T-helper 2 cell treated with Interferon-gamma antibody and Interleukin-4, amounts not matched to agents 100 ng/mL and 5 ng/mL, for 36 hours (primary cell): ENCODE data around the gene NOLC1. TPM values are rescaled to one million over a fixed set of nuclear protein-coding genes. Genes with fewer than 3 reads are reported as not detected.

Source experiments
- intact Hi-C: fragments of 100-400 bp; cut with micrococcal nuclease; formaldehyde crosslinking; loops from one replicate; pipeline ENCODE4 v1.15.1; 2023
- total RNA-seq: library from RNA; stranded (reverse); gene quantifications from 2 replicates; pipeline ENCODE4 v1.2.3, GENCODE V29; 2022

Gene NOLC1
- total RNA-seq, 1 donor from 2014 or later: 117 TPM

- intact Hi-C loops: no loop called here
Measured at GRCh38 chr10:102195296-102195870, 43.2 kb downstream of the NOLC1 start.

GRCh38 chr10:102196893-102197292 lies 44.7 kb downstream of the NOLC1 start:
- intact Hi-C loops: no loop called here

- intact Hi-C loops: no loop called here
Measured at GRCh38 chr10:102198027-102198426, 45.8 kb downstream of the NOLC1 start.

GRCh38 chr10:102200751-102201640 lies 48.8 kb downstream of the NOLC1 start:
- intact Hi-C loops: no loop called here

DNA sequence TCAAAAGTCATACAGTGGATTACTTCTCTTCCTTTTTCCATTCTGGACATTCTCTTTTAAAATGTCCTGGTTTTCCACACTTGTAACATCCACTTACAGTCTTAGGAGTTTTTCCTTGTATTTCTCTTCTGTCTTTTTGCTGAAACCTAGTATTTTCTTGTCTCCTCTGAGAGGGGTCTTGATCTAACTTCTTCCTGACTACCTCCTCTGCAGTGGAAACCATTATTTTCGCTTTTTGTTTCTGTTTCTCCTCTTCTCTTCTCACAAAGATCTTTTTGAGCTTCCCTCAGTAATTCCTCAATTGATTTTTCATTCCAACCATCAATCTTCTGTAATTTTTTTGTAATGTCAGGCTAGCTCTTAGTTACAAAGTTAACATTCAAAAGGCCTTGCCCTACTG lies 50.2 kb downstream of the NOLC1 start:
- intact Hi-C loops: no loop called here

DNA sequence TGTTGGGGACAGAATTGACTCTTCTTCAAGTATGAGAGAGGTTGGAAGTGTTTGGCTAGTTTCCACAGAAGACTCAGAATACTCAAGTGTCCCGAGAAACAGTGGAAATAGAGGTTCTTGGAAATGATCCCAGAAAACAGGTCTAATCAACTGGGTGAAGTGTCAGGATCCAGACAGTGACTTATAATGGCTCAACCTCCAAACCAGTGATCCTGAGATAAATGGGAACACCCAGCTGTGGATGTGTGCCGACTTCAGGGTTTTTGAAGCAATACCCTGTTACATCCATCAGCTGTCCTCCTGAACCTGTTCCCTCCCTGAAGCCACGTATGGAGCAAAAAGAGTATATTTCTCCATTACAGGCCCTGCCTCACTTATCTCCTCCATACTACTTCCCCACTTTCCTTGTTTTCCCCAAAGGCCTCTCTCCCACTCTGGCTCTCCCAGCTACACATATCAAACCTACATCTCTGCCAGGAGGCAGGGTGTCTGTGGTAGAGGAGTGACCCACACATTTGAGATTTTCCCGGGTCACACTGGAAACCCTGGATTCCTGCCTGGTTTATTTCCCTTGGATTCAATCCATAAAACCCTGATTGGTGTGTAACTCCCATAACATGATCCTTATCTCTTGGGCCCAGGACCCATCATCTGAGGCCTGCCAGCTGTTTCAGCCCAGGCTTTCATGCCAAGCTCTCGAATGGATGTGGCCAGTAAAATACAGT lies 56.3 kb downstream of the NOLC1 start:
- intact Hi-C loops: no loop called here

- intact Hi-C loops: no loop called here
Measured at GRCh38 chr10:102211615-102212299, 59.6 kb downstream of the NOLC1 start.

Other genes with a start within 250 kb of the NOLC1 start
- 23.8 and 26.4 TPM in 2 replicates for gene ARMH3, start 96.2 kb upstream of the NOLC1 start, total RNA-seq
- 22.1 and 22.7 TPM in 2 replicates for gene HPS6, start 87.0 kb upstream of the NOLC1 start, total RNA-seq
- gene LDB1, start 32.0 kb upstream of the NOLC1 start, total RNA-seq: 72.5 and 76.0 TPM in 2 replicates
- 62.6 and 70.4 TPM in 2 replicates for gene PPRC1, start 19.3 kb upstream of the NOLC1 start, total RNA-seq
- not detected in 2 replicates for gene ELOVL3, start 73.9 kb downstream of the NOLC1 start, total RNA-seq
- not detected in 2 replicates for gene PITX3, start 89.1 kb downstream of the NOLC1 start, total RNA-seq
- 51.5 and 51.8 TPM in 2 replicates for gene GBF1, start 93.1 kb downstream of the NOLC1 start, total RNA-seq
- 111 and 112 TPM in 2 replicates for gene NFKB2, start 243.3 kb downstream of the NOLC1 start, total RNA-seq